Colonic mucosa (tissue), 4 donors: ENCODE results near the gene NCOA6. TPM values are rescaled to one million over a fixed set of nuclear protein-coding genes. Genes with fewer than 3 reads are reported as not detected.

Experiments
- DNase-seq: peaks from one replicate; pipeline ENCODE4 v3.0.0-alpha.2; 2020
- H3K27ac ChIP-seq: fragments of 200-600 bp; one replicate; pipeline ENCODE4 v1.8.0; 2021
- H3K27me3 ChIP-seq: fragments of 200-600 bp; one replicate; pipeline ENCODE4 v1.8.0; 2021
- H3K36me3 ChIP-seq: fragments of 200-600 bp; one replicate; pipeline ENCODE4 v1.8.0; 2021
- H3K4me1 ChIP-seq: fragments of 200-600 bp; one replicate; pipeline ENCODE4 v1.8.0; 2021; ENCODE audit warnings: mild to moderate bottlenecking
- H3K4me3 ChIP-seq: fragments of 200-600 bp; one replicate; pipeline ENCODE4 v1.8.0; 2021
- H3K9ac ChIP-seq, 2 donors: one replicate each; pipeline ENCODE4 v1.7.0; 2013; ENCODE audit warnings: control low read depth in 2 of 2, low read depth in 2 of 2, low read length in 2 of 2
- H3K9me3 ChIP-seq: fragments of 200-600 bp; one replicate; pipeline ENCODE4 v1.8.0; 2021
- intact Hi-C: fragments of 100-400 bp; cut with DNase I; formaldehyde crosslinking; loops from one replicate; pipeline ENCODE4 v1.14.1; 2022
- total RNA-seq, 2 donors: library from RNA; stranded (reverse); fragmentation: NEBNext Ultra II Directional in 1 of 2; extraction: Animal tissue kit (Norgen Biotek cat#: 25700) in 1 of 2; gene quantifications; one replicate each; pipeline ENCODE4 v1.2.1, GENCODE V29; 2021
- TF ChIP-seq, protein P1 (sequence below): fragments of 200-600 bp; IDR thresholded peaks from one replicate; pipeline ENCODE4 v1.8.0; 2022; ENCODE audit warnings: antibody characterized with exemption, mild to moderate bottlenecking
- donor health status: healthy.
- donor health status: DM: no; HTN: no; CAD: no.
- donor health status: DM: no; HTN: no; CAD: no.

The NCOA6 gene
- total RNA-seq, 2 donors from 2014 or later, result 28.9 to 40.2 TPM

DNA sequence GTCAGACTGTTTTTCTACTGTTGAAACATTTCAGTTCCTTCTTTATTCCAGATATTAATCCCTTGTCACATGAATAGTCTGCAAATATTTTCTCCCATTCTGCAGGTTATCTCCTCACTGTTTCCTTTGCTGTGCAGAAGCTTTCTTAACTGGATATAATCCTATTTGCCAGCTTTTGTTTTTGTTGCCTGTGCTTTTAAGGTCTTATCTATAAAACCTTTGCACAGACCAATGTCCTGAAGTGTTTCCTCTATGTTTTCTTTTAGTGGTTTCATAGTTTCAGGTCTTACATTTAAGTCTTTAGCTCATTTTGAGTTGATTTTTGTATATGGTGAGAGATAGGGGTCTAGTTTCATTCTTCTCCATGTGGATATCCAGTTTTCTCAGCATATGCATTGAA lies 19.2 kb downstream of the NCOA6 start:
- no peak overlapping the region for H3K4me3 ChIP-seq
- H3K27ac ChIP-seq, result no peak overlapping the region
- intact Hi-C loops, result no loop called here
- DNase-seq, result no peak
- H3K9me3 ChIP-seq, result no peaks in the 10 kb centered on the region
- H3K27me3 ChIP-seq, result no peaks in the 10 kb centered on the region
- TF ChIP-seq, protein P1, sequence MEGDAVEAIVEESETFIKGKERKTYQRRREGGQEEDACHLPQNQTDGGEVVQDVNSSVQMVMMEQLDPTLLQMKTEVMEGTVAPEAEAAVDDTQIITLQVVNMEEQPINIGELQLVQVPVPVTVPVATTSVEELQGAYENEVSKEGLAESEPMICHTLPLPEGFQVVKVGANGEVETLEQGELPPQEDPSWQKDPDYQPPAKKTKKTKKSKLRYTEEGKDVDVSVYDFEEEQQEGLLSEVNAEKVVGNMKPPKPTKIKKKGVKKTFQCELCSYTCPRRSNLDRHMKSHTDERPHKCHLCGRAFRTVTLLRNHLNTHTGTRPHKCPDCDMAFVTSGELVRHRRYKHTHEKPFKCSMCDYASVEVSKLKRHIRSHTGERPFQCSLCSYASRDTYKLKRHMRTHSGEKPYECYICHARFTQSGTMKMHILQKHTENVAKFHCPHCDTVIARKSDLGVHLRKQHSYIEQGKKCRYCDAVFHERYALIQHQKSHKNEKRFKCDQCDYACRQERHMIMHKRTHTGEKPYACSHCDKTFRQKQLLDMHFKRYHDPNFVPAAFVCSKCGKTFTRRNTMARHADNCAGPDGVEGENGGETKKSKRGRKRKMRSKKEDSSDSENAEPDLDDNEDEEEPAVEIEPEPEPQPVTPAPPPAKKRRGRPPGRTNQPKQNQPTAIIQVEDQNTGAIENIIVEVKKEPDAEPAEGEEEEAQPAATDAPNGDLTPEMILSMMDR, result no peak
- H3K36me3 ChIP-seq, result no peaks in the 10 kb centered on the region
- no peak overlapping the region for H3K9ac ChIP-seq
- no peaks in the 10 kb centered on the region for H3K4me1 ChIP-seq

DNA sequence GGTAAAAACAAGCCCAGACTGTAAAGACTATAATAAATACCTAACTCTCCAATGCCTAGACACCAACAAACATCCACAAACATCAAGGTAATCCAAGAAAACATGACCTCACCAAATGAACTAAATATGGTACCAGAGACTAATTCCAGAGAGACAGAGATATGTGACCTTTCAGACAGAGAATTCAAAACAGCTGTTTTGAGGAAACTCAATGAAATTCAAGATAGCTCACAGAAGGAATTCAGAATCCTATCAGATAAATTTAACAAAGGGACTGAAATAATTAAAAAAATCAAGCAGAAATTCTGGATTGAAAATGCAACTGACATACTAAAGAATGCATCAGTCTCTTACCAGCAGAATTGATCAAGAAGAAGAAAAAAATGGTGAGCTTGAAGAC lies 26.6 kb downstream of the NCOA6 start:
- no peak for DNase-seq
- TF ChIP-seq, protein P1, result no peak
- Histone ChIP-seq H3K4me1 (no peaks in the 10 kb centered on the region), H3K9me3 (no peaks in the 10 kb centered on the region), H3K4me3 (no peak overlapping the region), H3K27ac (no peak overlapping the region), H3K27me3 (no peaks in the 10 kb centered on the region), H3K9ac (no peak overlapping the region), H3K36me3 (no peaks in the 10 kb centered on the region)
- intact Hi-C loops, result no loop called here

DNA sequence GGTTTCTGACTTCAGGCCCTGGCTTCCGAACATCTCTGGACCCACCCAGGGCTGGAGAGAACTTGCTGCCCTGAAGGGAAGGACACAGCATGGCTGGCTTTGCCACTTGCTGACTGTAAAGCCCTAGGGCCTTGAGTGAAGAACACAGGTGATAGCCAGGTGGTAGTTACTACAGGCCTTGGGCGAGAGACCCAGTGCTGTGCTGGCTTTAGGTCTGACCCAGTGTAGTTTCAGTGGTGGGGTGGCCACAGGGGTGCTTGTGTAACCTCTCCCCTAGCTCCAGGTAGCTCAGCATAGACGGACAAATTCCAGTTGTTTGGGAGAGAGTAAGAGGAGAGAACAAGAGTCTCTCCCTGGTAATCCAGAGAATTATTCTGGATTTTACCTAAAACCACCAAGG lies 27.1 kb downstream of the NCOA6 start:
- Histone ChIP-seq H3K36me3 (no peaks in the 10 kb centered on the region), H3K27me3 (no peaks in the 10 kb centered on the region), H3K4me1 (no peaks in the 10 kb centered on the region), H3K4me3 (no peak overlapping the region), H3K9ac (no peak overlapping the region), H3K27ac (no peak overlapping the region), H3K9me3 (no peaks in the 10 kb centered on the region)
- intact Hi-C loops, result no loop called here
- DNase-seq, result no peak
- TF ChIP-seq, protein P1, result no peak

DNA sequence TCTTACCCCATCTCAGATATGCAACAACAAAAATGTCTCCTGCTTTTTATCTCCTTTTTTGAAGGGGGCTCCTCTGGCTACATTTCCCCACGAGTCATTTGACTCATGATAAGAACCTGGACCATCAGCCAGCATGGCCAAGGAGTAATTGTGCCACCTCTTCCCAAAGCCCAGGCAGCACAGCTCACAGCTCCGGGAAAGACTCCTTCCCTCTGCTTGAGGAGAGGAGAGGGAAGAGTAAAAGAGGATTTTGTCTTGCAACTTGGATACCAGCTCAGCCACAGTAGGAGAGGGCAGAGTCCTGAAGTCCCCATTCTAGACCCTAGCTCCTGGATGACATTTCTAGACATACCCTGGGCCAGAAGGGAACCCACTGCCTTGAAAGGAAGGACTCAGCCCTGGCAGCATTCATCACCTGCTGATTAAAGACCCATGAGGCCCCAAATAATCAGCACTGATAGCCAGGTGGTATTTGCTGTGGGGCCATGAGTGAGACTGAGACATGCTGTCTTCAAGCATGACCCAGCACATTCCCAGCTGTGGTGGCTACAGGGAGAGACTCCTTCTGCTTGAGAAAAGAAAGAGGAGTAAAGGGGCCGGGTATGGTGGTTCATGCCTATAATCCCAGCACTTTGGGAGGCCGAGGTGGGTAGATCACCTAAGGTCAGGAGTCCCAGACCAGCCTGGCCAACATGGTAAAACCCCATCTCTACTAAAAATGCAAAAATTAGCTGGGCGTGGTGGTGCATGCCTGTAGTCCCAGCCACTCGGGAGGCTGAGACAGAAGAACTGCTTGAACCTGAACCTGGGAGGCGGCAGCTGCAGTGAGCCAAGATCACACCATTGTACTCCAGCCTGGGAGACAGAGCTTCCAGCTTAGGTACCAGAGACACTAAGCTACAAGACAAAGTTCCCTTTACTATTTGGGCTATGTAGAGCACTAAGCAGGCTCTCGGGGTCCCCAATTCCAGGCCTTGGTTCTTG lies 28.1 kb downstream of the NCOA6 start:
- Histone ChIP-seq H3K4me3 (no peak overlapping the region), H3K27ac (no peak overlapping the region), H3K27me3 (no peaks in the 10 kb centered on the region), H3K36me3 (no peaks in the 10 kb centered on the region), H3K9ac (no peak overlapping the region), H3K9me3 (no peaks in the 10 kb centered on the region), H3K4me1 (no peaks in the 10 kb centered on the region)
- TF ChIP-seq, protein P1, result no peak
- intact Hi-C loops, result no loop called here
- no peak for DNase-seq

DNA sequence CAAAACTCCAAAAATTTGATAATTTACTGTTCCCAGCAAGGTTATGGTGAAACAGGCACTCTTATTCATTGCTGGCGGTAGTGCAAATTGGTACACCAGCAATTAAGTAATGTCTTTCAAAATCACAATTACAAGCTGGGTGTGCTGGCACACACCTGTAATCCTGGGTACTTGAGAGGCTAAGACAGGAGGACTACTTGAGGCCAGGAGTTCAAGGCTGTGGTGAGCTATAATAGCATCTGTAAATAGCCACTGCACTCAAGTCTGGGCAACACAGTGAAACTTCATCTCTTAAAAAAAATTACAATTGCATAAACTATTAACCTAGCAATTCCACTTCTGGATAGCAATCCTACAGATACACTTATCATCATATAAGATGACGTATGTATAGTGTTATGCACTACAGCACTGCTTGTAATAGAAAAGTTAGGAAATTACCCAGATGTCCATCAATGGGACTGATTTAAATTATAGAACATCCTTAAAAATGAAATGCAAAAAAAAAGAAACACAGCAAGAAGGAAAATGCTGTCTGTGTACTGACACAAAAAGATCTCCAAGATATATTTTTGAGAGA lies 31.4 kb downstream of the NCOA6 start:
- no peak for DNase-seq
- no peak overlapping the region for H3K9ac ChIP-seq
- peaks cover 6% of the 10 kb centered on the region for H3K36me3 ChIP-seq
- H3K4me3 ChIP-seq, result no peak overlapping the region
- H3K4me1 ChIP-seq, result no peaks in the 10 kb centered on the region
- H3K27me3 ChIP-seq, result no peaks in the 10 kb centered on the region
- H3K9me3 ChIP-seq, result no peaks in the 10 kb centered on the region
- H3K27ac ChIP-seq, result no peak overlapping the region
- intact Hi-C loops, result no loop called here
- TF ChIP-seq, protein P1, result no peak
